Panc1 (cell line): ENCODE data around the gene UBE2J2. TPM values are rescaled to one million over a fixed set of nuclear protein-coding genes. Genes with fewer than 3 reads are reported as not detected.
A peak's percentile ranks its signal among the peaks of the same experiment; 100 is the strongest.

Experiments
- ATAC-seq: fragments of 200-7000 bp; cut with Tn5 transposase; 2 replicates; pipeline ENCODE4 v1.9.1; 2020; ENCODE audit warnings: mild to moderate bottlenecking, moderate library complexity
- BruUV-seq: library from RNA; stranded (reverse); fragments of 400-500 nt; replicated peaks from 2 replicates; lab custom pipeline; 2021; lab: Mats Ljungman, UMichigan
- CTCF ChIA-PET: fragments of 300-600 bp; sonication (Branson Sonifier 250); formaldehyde crosslinking; loops from one replicate; lab custom pipeline; 2022; ENCODE audit warnings: antibody characterized with exemption; lab: Charles Lee
- POLR2A ChIA-PET: fragments of 300-600 bp; sonication (Branson Sonifier 250); formaldehyde crosslinking; loops from one replicate; lab custom pipeline; 2022; ENCODE audit warnings: antibody characterized with exemption; lab: Charles Lee
- DNase-seq: peaks from one replicate; pipeline ENCODE4 v3.0.0-alpha.2; 2010; ENCODE audit warnings: low read depth, low spot score
- H3K27ac ChIP-seq: 2 replicates; pipeline ENCODE4 v1.5.1; 2011; ENCODE audit warnings: mild to moderate bottlenecking, low read length, inconsistent platforms
- H3K27me3 ChIP-seq: fragments of 200-500 bp; sonication (Bioruptor generic); 2 replicates; pipeline ENCODE4 v1.6.0; 2014; ENCODE audit warnings: low read length, inconsistent platforms; ENCODE audit not compliant: control insufficient read depth, insufficient read depth
- H3K36me3 ChIP-seq: fragments of 200-500 bp; sonication (Bioruptor generic); 2 replicates; pipeline ENCODE4 v1.5.1; 2014; ENCODE audit warnings: inconsistent platforms, mild to moderate bottlenecking, low read length, moderate library complexity; ENCODE audit not compliant: control insufficient read depth, insufficient read depth
- H3K4me1 ChIP-seq: 2 replicates; pipeline ENCODE4 v1.5.1; 2011; ENCODE audit warnings: inconsistent platforms, mild to moderate bottlenecking, low read length, moderate library complexity; ENCODE audit not compliant: control insufficient read depth, insufficient read depth
- H3K4me3 ChIP-seq, 2 experiments: 2 replicates each; pipeline ENCODE4 v1.5.1; 2011 to 2012; ENCODE audit warnings: low read depth in 2 of 2, low read length in 2 of 2, mild to moderate bottlenecking in 2 of 2, inconsistent platforms in 1 of 2, moderate library complexity in 1 of 2
- H3K9me3 ChIP-seq: fragments of 200-500 bp; sonication (Bioruptor generic); 2 replicates; pipeline ENCODE4 v1.5.1; 2014; ENCODE audit warnings: low read depth, mild to moderate bottlenecking, inconsistent platforms, low read length, moderate library complexity; ENCODE audit not compliant: control insufficient read depth, insufficient read depth
- POLR2AphosphoS5 ChIP-seq: IDR thresholded peaks from 2 replicates; pipeline ENCODE4 v1.6.1; 2012; ENCODE audit warnings: mild to moderate bottlenecking, low read depth, low read length, moderate library complexity
- SIN3A ChIP-seq: IDR thresholded peaks from 2 replicates; pipeline ENCODE4 v1.6.1; 2012; ENCODE audit warnings: low read depth, mild to moderate bottlenecking, low read length, moderate library complexity, borderline replicate concordance; ENCODE audit not compliant: insufficient read depth
- TCF7L2 ChIP-seq: IDR thresholded peaks from 2 replicates; pipeline ENCODE4 v1.6.1; 2011; ENCODE audit warnings: mild to moderate bottlenecking, low read depth, low read length, inconsistent platforms
- in situ Hi-C: cut with HindIII; loops from 2 replicates; pipeline ENCODE4 v1.10.0; 2016; ENCODE audit warnings: low sequenced_read_pairs, low pct_unique_long_range_greater_than_20kb
- intact Hi-C: fragments of 100-400 bp; cut with micrococcal nuclease; formaldehyde crosslinking; loops from one replicate; pipeline ENCODE4 v1.10.0; 2022; ENCODE audit not compliant: unreplicated experiment
- total RNA-seq: library from RNA; stranded (reverse); gene quantifications from one replicate; pipeline ENCODE4 v1.2.1, GENCODE V29; 2021; ENCODE audit not compliant: unreplicated experiment
- TF ChIP-seq, protein P1 (sequence below): fragments of 450-650 bp; IDR thresholded peaks from 2 replicates; pipeline ENCODE4 v1.5.1; 2017; ENCODE audit warnings: mild to moderate bottlenecking
- TF ChIP-seq, protein P2 (sequence below), 2 experiments: IDR thresholded peaks; 2 replicates each; pipeline ENCODE4 v1.6.1; 2011 to 2012; ENCODE audit warnings: low read depth in 2 of 2, control low read depth in 1 of 2, low read length in 1 of 2, mild to moderate bottlenecking in 1 of 2, moderate library complexity in 1 of 2; ENCODE audit not compliant: insufficient read depth in 1 of 2

UBE2J2 gene
- total RNA-seq, 1 experiment from 2014 or later: 101 TPM

DNA sequence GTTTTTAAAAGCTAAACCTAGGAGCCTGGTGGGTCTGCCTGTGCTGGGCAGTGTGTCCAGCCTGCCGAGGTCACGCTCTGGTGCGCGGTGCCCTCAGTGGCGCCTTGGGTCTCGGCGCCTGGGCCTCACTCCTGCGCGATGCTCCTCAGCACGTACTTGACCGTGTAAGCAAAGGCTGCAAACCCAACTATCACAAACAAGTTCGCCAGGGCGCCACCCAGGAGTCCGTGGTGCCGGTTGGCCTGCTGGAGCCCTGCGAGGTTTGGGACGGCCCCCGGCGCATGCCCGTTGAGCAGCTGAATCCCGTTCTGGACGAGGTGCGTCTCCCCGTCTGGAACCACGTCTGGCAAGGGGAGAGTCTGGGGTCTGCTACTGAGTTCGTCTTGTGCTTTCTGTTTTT, 18.6 kb downstream of the UBE2J2 start:
- in situ Hi-C loops: no loop called here
- TSS peak; percentile 64 for BruUV-seq
- intact Hi-C loops: no loop called here
- TF ChIP-seq SIN3A: no peak
- TF ChIP-seq POLR2AphosphoS5: no peak
- POLR2A ChIA-PET: no interaction called here
- H3K27me3 ChIP-seq: no peaks in the 10 kb centered on the region
- no peaks in the 10 kb centered on the region for H3K36me3 ChIP-seq
- ATAC-seq (no peak), DNase-seq (no peak)
- CTCF ChIA-PET: no interaction called here
- 0 out of 2 replicates have a peak, but pooled peaks cover 4% of the 10 kb centered on the region for H3K4me1 ChIP-seq
- H3K27ac ChIP-seq: no peak overlapping the region
- H3K4me3 ChIP-seq: no peak overlapping the region
- H3K9me3 ChIP-seq: no peaks in the 10 kb centered on the region

DNA sequence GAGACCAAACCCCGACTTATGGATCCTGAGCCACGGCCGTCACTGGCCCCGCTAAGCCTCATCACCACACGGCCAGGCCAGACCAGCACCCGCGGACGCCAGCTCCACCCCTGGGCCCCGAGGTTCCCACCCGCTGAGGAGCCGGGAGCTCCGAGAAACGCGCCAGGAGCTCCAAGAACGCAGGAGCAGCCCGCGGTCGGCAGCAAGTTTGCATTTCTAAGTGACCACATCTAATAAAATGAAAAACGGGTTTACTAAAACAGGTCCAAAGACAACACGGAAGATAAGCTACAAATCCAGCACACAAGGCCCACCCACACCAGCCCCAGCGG, 19.0 kb downstream of the UBE2J2 start:
- no peak for ATAC-seq
- BruUV-seq: no TSS peak
- in situ Hi-C loops: no loop called here
- ChIA-PET CTCF (no interaction called here), POLR2A (no interaction called here)
- no peaks in the 10 kb centered on the region for H3K27me3 ChIP-seq
- H3K36me3 ChIP-seq: no peaks in the 10 kb centered on the region
- TF ChIP-seq, protein P1, sequence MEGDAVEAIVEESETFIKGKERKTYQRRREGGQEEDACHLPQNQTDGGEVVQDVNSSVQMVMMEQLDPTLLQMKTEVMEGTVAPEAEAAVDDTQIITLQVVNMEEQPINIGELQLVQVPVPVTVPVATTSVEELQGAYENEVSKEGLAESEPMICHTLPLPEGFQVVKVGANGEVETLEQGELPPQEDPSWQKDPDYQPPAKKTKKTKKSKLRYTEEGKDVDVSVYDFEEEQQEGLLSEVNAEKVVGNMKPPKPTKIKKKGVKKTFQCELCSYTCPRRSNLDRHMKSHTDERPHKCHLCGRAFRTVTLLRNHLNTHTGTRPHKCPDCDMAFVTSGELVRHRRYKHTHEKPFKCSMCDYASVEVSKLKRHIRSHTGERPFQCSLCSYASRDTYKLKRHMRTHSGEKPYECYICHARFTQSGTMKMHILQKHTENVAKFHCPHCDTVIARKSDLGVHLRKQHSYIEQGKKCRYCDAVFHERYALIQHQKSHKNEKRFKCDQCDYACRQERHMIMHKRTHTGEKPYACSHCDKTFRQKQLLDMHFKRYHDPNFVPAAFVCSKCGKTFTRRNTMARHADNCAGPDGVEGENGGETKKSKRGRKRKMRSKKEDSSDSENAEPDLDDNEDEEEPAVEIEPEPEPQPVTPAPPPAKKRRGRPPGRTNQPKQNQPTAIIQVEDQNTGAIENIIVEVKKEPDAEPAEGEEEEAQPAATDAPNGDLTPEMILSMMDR: no peak
- TF ChIP-seq SIN3A: no peak
- no peak for TF ChIP-seq POLR2AphosphoS5
- TF ChIP-seq, protein P2, sequence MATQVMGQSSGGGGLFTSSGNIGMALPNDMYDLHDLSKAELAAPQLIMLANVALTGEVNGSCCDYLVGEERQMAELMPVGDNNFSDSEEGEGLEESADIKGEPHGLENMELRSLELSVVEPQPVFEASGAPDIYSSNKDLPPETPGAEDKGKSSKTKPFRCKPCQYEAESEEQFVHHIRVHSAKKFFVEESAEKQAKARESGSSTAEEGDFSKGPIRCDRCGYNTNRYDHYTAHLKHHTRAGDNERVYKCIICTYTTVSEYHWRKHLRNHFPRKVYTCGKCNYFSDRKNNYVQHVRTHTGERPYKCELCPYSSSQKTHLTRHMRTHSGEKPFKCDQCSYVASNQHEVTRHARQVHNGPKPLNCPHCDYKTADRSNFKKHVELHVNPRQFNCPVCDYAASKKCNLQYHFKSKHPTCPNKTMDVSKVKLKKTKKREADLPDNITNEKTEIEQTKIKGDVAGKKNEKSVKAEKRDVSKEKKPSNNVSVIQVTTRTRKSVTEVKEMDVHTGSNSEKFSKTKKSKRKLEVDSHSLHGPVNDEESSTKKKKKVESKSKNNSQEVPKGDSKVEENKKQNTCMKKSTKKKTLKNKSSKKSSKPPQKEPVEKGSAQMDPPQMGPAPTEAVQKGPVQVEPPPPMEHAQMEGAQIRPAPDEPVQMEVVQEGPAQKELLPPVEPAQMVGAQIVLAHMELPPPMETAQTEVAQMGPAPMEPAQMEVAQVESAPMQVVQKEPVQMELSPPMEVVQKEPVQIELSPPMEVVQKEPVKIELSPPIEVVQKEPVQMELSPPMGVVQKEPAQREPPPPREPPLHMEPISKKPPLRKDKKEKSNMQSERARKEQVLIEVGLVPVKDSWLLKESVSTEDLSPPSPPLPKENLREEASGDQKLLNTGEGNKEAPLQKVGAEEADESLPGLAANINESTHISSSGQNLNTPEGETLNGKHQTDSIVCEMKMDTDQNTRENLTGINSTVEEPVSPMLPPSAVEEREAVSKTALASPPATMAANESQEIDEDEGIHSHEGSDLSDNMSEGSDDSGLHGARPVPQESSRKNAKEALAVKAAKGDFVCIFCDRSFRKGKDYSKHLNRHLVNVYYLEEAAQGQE (IDR thresholded peaks at IDR 0.05; ENCODE audit: insufficient read depth in 1 of 2, low read depth in 2 of 2, low read length in 1 of 2): no peak
- TF ChIP-seq TCF7L2: no peak
- H3K4me1 ChIP-seq: 0 out of 2 replicates have a peak, but pooled peaks cover 4% of the 10 kb centered on the region
- intact Hi-C loops: loop anchor here (5.0 kb wide), 1 partner anchor 132 kb away; no protein-coding TSS in a partner anchor
- no peaks in the 10 kb centered on the region for H3K9me3 ChIP-seq
- no peak overlapping the region for H3K4me3 ChIP-seq
- DNase-seq: no peak
- H3K27ac ChIP-seq: no peak overlapping the region

DNA sequence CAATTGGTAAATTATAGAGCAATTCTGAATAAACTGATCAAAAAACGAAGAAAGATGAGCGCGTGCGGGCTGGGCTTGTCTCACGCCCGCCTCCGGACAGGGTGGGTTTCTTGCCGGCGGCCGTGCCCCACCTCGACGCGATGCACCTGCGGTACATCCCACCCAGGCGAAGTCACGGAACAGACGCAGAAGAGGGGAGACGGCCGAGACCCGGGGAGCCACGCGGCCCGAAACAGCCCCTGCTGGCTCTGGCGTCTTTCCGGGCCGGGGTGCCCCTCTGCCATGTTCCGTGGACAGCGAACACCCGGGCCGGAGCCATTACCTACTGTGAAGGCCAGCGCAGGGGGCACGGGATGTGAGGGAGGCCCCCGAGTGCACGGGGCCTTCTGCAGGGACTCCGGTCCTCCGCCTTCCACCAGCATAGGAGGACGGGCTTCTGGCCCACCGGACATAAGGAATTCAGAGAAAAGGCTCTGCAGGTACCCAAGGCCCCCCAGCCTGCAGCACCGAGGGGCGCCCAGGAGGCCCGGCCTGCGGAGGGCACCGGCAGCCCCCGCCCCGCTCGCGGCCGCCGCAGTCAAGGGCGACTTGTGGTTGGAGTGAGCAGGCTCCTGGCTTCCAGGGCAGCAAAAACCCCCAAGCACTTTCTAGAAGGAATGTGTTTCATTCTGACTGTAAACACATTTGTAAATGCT, 19.5 kb downstream of the UBE2J2 start:
- intact Hi-C loops (loop anchor here (5.0 kb wide), 1 partner anchor 132 kb away; no protein-coding TSS in a partner anchor), in situ Hi-C loops (no loop called here)
- TF ChIP-seq, protein P1: no peak
- no peak for TF ChIP-seq SIN3A
- no peak for TF ChIP-seq TCF7L2
- Histone ChIP-seq H3K36me3 (no peaks in the 10 kb centered on the region), H3K9me3 (no peaks in the 10 kb centered on the region), H3K27me3 (no peaks in the 10 kb centered on the region), H3K4me1 (0 out of 2 replicates have a peak, but pooled peaks cover 4% of the 10 kb centered on the region), H3K27ac (no peak overlapping the region), H3K4me3 (no peak overlapping the region)
- ATAC-seq (no peak), DNase-seq (no peak)
- BruUV-seq: no TSS peak
- CTCF ChIA-PET: no interaction called here
- POLR2A ChIA-PET: no interaction called here
